Testis (tissue), 3 donors: ENCODE results near the gene CFAP299. TPM values are rescaled to one million over a fixed set of nuclear protein-coding genes. Genes with fewer than 3 reads are reported as not detected.

Source experiments
- DNase-seq: peaks from one replicate; pipeline ENCODE4 v3.0.0-alpha.2; 2019
- H3K27ac ChIP-seq, 2 donors: fragments of 200-600 bp; sonication (generic); one replicate each; pipeline ENCODE4 v1.5.1; 2019
- H3K27me3 ChIP-seq: fragments of 200-600 bp; sonication (generic); one replicate; pipeline ENCODE4 v1.5.1; 2019
- H3K36me3 ChIP-seq: fragments of 200-600 bp; sonication (generic); one replicate; pipeline ENCODE4 v1.5.1; 2017; ENCODE audit warnings: low read depth; ENCODE audit errors: missing control alignments
- H3K4me1 ChIP-seq: fragments of 200-600 bp; sonication (generic); one replicate; pipeline ENCODE4 v1.5.1; 2019
- H3K4me3 ChIP-seq, 2 donors: fragments of 200-600 bp; sonication (generic); one replicate each; pipeline ENCODE4 v1.5.1; 2017 to 2019
- H3K9me3 ChIP-seq: fragments of 200-600 bp; sonication (generic); one replicate; pipeline ENCODE4 v1.5.1; 2017
- POLR2A ChIP-seq: fragments of 450-650 bp; IDR thresholded peaks from one replicate; pipeline ENCODE4 v1.6.1; 2017; ENCODE audit warnings: antibody characterized with exemption, mild to moderate bottlenecking, moderate library complexity
- WGBS, 2 donors: methylation state at CpG; one replicate each; pipeline ENCODE4 v1.1.5; 2018; 5-methylcytosine and 5-hydroxymethylcytosine counted together
- intact Hi-C: fragments of 100-400 bp; cut with DNase I; formaldehyde crosslinking; loops from one replicate; pipeline ENCODE4 v1.15.1; 2023; ENCODE audit warnings: low total_unique reads
- polyA plus RNA-seq: library from polyadenylated mRNA; stranded (reverse); fragments of 350-450 nt; fragmentation: Illumina TruSeq; extraction: RNeasy Lipid Tissue Mini Kit (QIAGEN cat#74804); gene quantifications from one replicate; pipeline ENCODE4 v1.2.3, GENCODE V29; 2014; ENCODE audit warnings: low read depth, low replicate concordance; ENCODE audit not compliant: insufficient read depth
- total RNA-seq, 2 donors: library from RNA; depleted of rRNA; stranded (reverse); fragments of >200 nt; gene quantifications; one replicate each; pipeline ENCODE4 v1.2.3, GENCODE V29; 2016
- TF ChIP-seq, protein P1 (sequence below), 3 experiments: fragments of 450-650 bp in 2 of 3; fragments of 200-600 bp in 1 of 3; sonication (generic) in 1 of 3; IDR thresholded peaks; one replicate each; pipeline ENCODE4 v1.5.1; 2016 to 2019; ENCODE audit warnings: antibody characterized with exemption in 3 of 3, mild to moderate bottlenecking in 2 of 3, moderate library complexity in 1 of 3

CFAP299 gene
- total and polyA plus RNA-seq, 3 donors from 2014 or later = 18.1 to 51.9 (median 21.4) TPM

GRCh38 chr4:80846210-80846609 lies 510.7 kb downstream of the CFAP299 start:
- no peak overlapping the region for H3K4me3 ChIP-seq
- intact Hi-C loops = no loop called here
- no peaks in the 10 kb centered on the region for H3K4me1 ChIP-seq
- H3K36me3 ChIP-seq = no peaks in the 10 kb centered on the region
- H3K27me3 ChIP-seq = no peaks in the 10 kb centered on the region
- no peaks in the 10 kb centered on the region for H3K9me3 ChIP-seq
- no peak for DNase-seq
- TF ChIP-seq POLR2A = no peak
- TF ChIP-seq, protein P1, sequence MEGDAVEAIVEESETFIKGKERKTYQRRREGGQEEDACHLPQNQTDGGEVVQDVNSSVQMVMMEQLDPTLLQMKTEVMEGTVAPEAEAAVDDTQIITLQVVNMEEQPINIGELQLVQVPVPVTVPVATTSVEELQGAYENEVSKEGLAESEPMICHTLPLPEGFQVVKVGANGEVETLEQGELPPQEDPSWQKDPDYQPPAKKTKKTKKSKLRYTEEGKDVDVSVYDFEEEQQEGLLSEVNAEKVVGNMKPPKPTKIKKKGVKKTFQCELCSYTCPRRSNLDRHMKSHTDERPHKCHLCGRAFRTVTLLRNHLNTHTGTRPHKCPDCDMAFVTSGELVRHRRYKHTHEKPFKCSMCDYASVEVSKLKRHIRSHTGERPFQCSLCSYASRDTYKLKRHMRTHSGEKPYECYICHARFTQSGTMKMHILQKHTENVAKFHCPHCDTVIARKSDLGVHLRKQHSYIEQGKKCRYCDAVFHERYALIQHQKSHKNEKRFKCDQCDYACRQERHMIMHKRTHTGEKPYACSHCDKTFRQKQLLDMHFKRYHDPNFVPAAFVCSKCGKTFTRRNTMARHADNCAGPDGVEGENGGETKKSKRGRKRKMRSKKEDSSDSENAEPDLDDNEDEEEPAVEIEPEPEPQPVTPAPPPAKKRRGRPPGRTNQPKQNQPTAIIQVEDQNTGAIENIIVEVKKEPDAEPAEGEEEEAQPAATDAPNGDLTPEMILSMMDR (IDR thresholded peaks at IDR 0.05) = no peak
- H3K27ac ChIP-seq = no peak overlapping the region

DNA sequence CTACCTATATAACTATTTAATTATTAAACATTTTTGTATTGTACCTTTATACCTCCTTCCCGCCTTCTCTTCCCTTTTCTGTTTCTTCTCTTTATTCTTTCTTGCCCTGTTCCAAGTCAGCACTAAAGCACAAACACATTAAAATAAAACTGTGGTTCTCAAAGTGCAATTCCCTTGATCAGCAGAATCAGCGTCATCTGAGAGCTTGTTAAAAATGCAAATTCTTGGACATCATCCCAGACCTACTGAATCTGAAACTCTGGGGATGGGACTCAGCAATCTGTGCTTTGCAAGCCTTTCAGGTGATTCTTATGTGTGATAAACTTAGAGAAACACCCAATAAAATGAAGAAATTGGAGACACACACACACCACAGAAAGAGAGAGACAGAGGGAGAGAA lies 516.5 kb downstream of the CFAP299 start:
- no peaks in the 10 kb centered on the region for H3K27me3 ChIP-seq
- H3K4me3 ChIP-seq = no peak overlapping the region
- DNase-seq = no peak
- no peak overlapping the region for H3K27ac ChIP-seq
- TF ChIP-seq, protein P1 (IDR thresholded peaks at IDR 0.05) = no peak
- TF ChIP-seq POLR2A = no peak
- intact Hi-C loops = no loop called here
- WGBS, 2 donors = 75 to 77% methylated on average over 2 of the region's 2 CpGs
- H3K9me3 ChIP-seq = no peaks in the 10 kb centered on the region
- no peaks in the 10 kb centered on the region for H3K36me3 ChIP-seq
- no peaks in the 10 kb centered on the region for H3K4me1 ChIP-seq

DNA sequence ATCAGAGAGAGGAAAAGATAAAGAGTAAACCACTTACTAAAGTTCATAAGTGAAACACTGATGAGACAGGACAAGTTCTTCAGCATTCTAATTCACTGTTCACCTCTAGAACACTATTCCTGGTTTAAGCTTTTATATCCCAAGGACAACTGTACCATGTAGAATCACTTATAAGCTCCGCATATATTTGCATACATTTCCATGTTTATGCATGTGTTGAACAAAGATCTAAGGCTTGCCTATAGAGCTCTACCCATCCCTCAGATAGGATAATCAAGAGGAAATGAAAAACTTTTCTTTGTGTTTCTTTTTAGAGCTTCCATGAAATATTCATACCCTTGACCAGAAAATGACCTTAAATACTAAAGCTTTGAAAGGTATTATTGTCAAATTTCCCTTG lies 538.0 kb downstream of the CFAP299 start:
- no peak overlapping the region for H3K4me3 ChIP-seq
- H3K27ac ChIP-seq = no peak overlapping the region
- intact Hi-C loops = no loop called here
- TF ChIP-seq, protein P1 (IDR thresholded peaks at IDR 0.05) = no peak
- TF ChIP-seq POLR2A = no peak
- no peaks in the 10 kb centered on the region for H3K36me3 ChIP-seq
- H3K9me3 ChIP-seq = no peaks in the 10 kb centered on the region
- no peaks in the 10 kb centered on the region for H3K4me1 ChIP-seq
- DNase-seq = no peak
- WGBS, 2 donors = 89 to 94% methylated on average over 1 of the region's 1 CpG
- H3K27me3 ChIP-seq = no peaks in the 10 kb centered on the region

GRCh38 chr4:80874979-80875378 lies 539.4 kb downstream of the CFAP299 start:
- Histone ChIP-seq H3K4me3 (no peak overlapping the region), H3K27me3 (no peaks in the 10 kb centered on the region), H3K36me3 (no peaks in the 10 kb centered on the region), H3K27ac (no peak overlapping the region), H3K9me3 (no peaks in the 10 kb centered on the region), H3K4me1 (no peaks in the 10 kb centered on the region)
- no peak for DNase-seq
- 94 to 96% methylated on average over 2 of the region's 2 CpGs for WGBS, 2 donors
- intact Hi-C loops = no loop called here
- TF ChIP-seq, protein P1 (IDR thresholded peaks at IDR 0.05) = no peak
- TF ChIP-seq POLR2A = no peak

DNA sequence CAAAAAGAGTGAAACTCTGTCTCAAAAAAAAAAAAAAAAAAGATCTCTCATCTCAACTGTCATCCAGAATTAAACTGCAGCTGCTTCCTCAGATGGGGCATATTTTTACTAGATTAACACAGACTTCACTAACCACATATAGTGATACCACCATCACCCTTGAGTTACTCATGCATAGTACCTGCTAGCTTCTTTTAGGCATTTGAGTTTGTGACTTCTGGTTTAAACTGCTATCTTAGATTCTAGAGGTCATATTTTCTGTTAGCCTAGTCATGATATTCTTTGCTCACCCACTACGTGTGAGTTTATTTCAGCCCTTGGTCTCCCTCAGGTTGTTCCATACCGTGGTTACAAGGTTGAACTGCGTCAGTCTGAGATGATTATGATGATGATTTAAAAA lies 540.1 kb downstream of the CFAP299 start:
- no peaks in the 10 kb centered on the region for H3K36me3 ChIP-seq
- DNase-seq = no peak
- intact Hi-C loops = no loop called here
- TF ChIP-seq POLR2A = no peak
- TF ChIP-seq, protein P1 (IDR thresholded peaks at IDR 0.05) = no peak
- no peaks in the 10 kb centered on the region for H3K9me3 ChIP-seq
- 90 to 93% methylated on average over 3 of the region's 3 CpGs for WGBS, 2 donors
- H3K4me1 ChIP-seq = no peaks in the 10 kb centered on the region
- no peak overlapping the region for H3K27ac ChIP-seq
- no peaks in the 10 kb centered on the region for H3K27me3 ChIP-seq
- H3K4me3 ChIP-seq = no peak overlapping the region
